ENCODE measurements around the gene CHKA. TPM values are rescaled to one million over a fixed set of nuclear protein-coding genes. Genes with fewer than 3 reads are reported as not detected.

CHKA gene
- polyA plus RNA-seq, 1 of the 3 experiments (the other 2 are of a cell fraction), result 12.3 TPM

DNA sequence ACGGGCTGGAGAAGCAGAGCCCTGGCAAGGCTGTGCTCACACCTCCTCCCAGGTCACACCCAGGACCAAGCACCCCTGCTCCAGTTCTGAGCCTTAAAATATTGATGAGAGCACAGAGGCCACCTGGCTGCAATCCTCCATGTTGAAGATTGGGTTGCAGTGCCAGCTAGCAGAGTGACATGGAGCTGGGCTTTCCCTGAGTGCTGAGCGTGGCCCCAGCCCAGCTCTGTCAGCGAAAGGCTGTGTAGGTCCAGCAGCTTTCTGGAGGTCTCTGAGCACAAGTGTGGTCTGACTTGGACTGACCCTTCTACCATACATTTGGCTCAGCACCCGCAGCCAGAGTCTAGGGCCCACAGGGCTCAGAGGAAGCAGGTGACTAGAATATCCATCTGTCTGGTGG lies 4.0 kb upstream of the CHKA start (continued):
- TF ChIP-seq, protein P1, sequence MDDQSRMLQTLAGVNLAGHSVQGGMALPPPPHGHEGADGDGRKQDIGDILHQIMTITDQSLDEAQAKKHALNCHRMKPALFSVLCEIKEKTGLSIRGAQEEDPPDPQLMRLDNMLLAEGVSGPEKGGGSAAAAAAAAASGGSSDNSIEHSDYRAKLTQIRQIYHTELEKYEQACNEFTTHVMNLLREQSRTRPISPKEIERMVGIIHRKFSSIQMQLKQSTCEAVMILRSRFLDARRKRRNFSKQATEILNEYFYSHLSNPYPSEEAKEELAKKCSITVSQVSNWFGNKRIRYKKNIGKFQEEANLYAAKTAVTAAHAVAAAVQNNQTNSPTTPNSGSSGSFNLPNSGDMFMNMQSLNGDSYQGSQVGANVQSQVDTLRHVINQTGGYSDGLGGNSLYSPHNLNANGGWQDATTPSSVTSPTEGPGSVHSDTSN (IDR thresholded peaks at IDR 0.05), result no peak
- no peak for TF ChIP-seq NFIC (IDR thresholded peaks at IDR 0.05; ENCODE audit: borderline replicate concordance)
- TF ChIP-seq EZH2phosphoT487 (IDR thresholded peaks at IDR 0.05; ENCODE audit: borderline replicate concordance, low read depth), result no peak
- no peak for TF ChIP-seq FOXJ3 (CRISPR knock-in tag; IDR thresholded peaks at IDR 0.05)
- no peak for TF ChIP-seq TEAD4 (IDR thresholded peaks at IDR 0.05; ENCODE audit: borderline replicate concordance, insufficient read depth)
- TF ChIP-seq, protein P2, sequence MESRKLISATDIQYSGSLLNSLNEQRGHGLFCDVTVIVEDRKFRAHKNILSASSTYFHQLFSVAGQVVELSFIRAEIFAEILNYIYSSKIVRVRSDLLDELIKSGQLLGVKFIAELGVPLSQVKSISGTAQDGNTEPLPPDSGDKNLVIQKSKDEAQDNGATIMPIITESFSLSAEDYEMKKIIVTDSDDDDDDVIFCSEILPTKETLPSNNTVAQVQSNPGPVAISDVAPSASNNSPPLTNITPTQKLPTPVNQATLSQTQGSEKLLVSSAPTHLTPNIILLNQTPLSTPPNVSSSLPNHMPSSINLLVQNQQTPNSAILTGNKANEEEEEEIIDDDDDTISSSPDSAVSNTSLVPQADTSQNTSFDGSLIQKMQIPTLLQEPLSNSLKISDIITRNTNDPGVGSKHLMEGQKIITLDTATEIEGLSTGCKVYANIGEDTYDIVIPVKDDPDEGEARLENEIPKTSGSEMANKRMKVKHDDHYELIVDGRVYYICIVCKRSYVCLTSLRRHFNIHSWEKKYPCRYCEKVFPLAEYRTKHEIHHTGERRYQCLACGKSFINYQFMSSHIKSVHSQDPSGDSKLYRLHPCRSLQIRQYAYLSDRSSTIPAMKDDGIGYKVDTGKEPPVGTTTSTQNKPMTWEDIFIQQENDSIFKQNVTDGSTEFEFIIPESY (IDR thresholded peaks at IDR 0.05; ENCODE audit: borderline replicate concordance, low read depth), result no peak
- no peak for TF ChIP-seq CHD2 (IDR thresholded peaks at IDR 0.05; ENCODE audit: low read length, partially characterized antibody)
- TF ChIP-seq GABPA (IDR thresholded peaks at IDR 0.05; ENCODE audit: low read depth), result no peak
- TF ChIP-seq POLR2AphosphoS5 (IDR thresholded peaks at IDR 0.05; ENCODE audit: low read depth, low read length), result no peak
- no peak for TF ChIP-seq TCF12 (IDR thresholded peaks at IDR 0.05)

DNA sequence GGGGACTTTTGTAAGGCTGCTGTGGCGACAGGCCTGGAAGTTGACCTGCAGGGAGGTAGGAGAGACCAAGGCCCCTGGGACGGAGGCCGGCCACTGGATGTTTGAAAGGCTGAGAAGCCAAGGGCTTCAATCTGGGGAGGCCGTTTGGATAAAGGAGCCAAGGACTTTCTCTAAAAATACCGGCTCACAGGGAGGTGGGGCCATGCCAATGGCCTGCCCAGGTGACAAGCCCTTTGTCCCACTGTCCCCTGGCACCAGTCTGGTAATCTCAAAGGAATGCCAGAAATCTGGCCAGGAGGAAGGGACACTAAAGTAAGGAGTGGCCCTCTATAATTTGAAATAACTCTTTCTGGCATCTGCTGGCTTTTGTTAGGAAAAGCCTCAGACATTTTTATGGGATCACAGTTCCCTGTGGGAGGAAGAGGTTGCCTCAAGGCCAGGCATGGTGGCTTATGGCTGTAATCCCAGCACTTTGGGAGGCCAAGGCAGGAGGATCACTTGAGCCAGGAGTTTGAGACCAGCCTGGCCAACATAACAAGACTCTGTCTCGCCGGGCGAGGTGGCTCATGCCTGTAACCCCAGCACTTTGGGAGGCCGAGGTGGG lies 1.9 kb upstream of the CHKA start:
- no peaks in the 10 kb centered on the region for H3K9me3 ChIP-seq
- TF ChIP-seq, protein P3, sequence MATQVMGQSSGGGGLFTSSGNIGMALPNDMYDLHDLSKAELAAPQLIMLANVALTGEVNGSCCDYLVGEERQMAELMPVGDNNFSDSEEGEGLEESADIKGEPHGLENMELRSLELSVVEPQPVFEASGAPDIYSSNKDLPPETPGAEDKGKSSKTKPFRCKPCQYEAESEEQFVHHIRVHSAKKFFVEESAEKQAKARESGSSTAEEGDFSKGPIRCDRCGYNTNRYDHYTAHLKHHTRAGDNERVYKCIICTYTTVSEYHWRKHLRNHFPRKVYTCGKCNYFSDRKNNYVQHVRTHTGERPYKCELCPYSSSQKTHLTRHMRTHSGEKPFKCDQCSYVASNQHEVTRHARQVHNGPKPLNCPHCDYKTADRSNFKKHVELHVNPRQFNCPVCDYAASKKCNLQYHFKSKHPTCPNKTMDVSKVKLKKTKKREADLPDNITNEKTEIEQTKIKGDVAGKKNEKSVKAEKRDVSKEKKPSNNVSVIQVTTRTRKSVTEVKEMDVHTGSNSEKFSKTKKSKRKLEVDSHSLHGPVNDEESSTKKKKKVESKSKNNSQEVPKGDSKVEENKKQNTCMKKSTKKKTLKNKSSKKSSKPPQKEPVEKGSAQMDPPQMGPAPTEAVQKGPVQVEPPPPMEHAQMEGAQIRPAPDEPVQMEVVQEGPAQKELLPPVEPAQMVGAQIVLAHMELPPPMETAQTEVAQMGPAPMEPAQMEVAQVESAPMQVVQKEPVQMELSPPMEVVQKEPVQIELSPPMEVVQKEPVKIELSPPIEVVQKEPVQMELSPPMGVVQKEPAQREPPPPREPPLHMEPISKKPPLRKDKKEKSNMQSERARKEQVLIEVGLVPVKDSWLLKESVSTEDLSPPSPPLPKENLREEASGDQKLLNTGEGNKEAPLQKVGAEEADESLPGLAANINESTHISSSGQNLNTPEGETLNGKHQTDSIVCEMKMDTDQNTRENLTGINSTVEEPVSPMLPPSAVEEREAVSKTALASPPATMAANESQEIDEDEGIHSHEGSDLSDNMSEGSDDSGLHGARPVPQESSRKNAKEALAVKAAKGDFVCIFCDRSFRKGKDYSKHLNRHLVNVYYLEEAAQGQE (IDR thresholded peaks at IDR 0.05; ENCODE audit: low read depth, low read length), result no peak
- no peak for TF ChIP-seq RCOR1 (IDR thresholded peaks at IDR 0.05; ENCODE audit: low read length)
- no peak for TF ChIP-seq RAD21 (IDR thresholded peaks at IDR 0.05; ENCODE audit: low read length)
- no peak for TF ChIP-seq EP300 (IDR thresholded peaks at IDR 0.05; ENCODE audit: borderline replicate concordance in 1 of 2, low read depth in 1 of 2, low read length in 1 of 2)
- TF ChIP-seq, protein P4, sequence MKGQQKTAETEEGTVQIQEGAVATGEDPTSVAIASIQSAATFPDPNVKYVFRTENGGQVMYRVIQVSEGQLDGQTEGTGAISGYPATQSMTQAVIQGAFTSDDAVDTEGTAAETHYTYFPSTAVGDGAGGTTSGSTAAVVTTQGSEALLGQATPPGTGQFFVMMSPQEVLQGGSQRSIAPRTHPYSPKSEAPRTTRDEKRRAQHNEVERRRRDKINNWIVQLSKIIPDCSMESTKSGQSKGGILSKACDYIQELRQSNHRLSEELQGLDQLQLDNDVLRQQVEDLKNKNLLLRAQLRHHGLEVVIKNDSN (IDR thresholded peaks at IDR 0.05; ENCODE audit: borderline replicate concordance, low read depth), result no peak
- no peak for TF ChIP-seq MXI1 (IDR thresholded peaks at IDR 0.05; ENCODE audit: low read depth, low read length)
- TF ChIP-seq SIN3A (IDR thresholded peaks at IDR 0.05; ENCODE audit: borderline replicate concordance, low read depth, low read length), result no peak
- TF ChIP-seq, protein P2 (IDR thresholded peaks at IDR 0.05; ENCODE audit: borderline replicate concordance, low read depth), result no peak
- TF ChIP-seq, protein P1 (IDR thresholded peaks at IDR 0.05), result no peak
- TF ChIP-seq FOXM1 (IDR thresholded peaks at IDR 0.05; ENCODE audit: low read depth), result no peak
- TF ChIP-seq, protein P5, sequence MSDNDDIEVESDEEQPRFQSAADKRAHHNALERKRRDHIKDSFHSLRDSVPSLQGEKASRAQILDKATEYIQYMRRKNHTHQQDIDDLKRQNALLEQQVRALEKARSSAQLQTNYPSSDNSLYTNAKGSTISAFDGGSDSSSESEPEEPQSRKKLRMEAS (IDR thresholded peaks at IDR 0.05; ENCODE audit: low read depth), result no peak
- TF ChIP-seq FOSL2 (IDR thresholded peaks at IDR 0.05; ENCODE audit: borderline replicate concordance, low read depth), result no peak

More for the DNA sequence above, 1.9 kb upstream of the CHKA start:
- Histone ChIP-seq H3K27ac (ENCODE audit: low read depth in 2 of 2, low read length in 1 of 2) (no peak overlapping the region), H3K9me2 (no peaks in the 10 kb centered on the region), H3K27me3 (ENCODE audit: insufficient read depth) (no peaks in the 10 kb centered on the region), H3K36me3 (replicated peaks in 1 of 2; ENCODE audit: control insufficient read depth in 1 of 2, insufficient read depth in 2 of 2, low read length in 1 of 2) (no peaks in the 10 kb centered on the region), H3K4me1 (ENCODE audit: control insufficient read depth in 1 of 2, insufficient read depth in 2 of 2, low read depth in 1 of 2, low read length in 1 of 2) (peaks cover 0 to 12% of the 10 kb centered on the region in 2 experiments; a peak in 1 of 4 replicates), H3F3A (replicated peaks; ENCODE audit: insufficient read depth) (no peaks in the 10 kb centered on the region), H3K9ac (no peak overlapping the region), H2AFZ (ENCODE audit: low read depth) (no peak overlapping the region), H3K4me2 (no peak overlapping the region), H4K20me1 (ENCODE audit: insufficient read depth) (no peaks in the 10 kb centered on the region; the same call in 1 of the 2 replicates), H3K4me3 (ENCODE audit: low read depth in 2 of 2, low read length in 1 of 2) (no peak overlapping the region), H3K79me2 (ENCODE audit: insufficient read depth) (peaks cover 26% of the 10 kb centered on the region)
- ChIA-PET POLR2A (no interaction called here), CTCF (no interaction called here)
- no peak for DNase-seq
- WGBS (ENCODE audit: low lambda C conversion rate), result 92% methylated on average over 9 of the region's 9 CpGs

All from SK-N-SH (cell line).